Measurements from ENCODE around the gene ZEB2.

GRCh38 chr2:144516411-144516980, 3.4 kb downstream of the ZEB2 start:
- TF ChIP-seq, protein P1, sequence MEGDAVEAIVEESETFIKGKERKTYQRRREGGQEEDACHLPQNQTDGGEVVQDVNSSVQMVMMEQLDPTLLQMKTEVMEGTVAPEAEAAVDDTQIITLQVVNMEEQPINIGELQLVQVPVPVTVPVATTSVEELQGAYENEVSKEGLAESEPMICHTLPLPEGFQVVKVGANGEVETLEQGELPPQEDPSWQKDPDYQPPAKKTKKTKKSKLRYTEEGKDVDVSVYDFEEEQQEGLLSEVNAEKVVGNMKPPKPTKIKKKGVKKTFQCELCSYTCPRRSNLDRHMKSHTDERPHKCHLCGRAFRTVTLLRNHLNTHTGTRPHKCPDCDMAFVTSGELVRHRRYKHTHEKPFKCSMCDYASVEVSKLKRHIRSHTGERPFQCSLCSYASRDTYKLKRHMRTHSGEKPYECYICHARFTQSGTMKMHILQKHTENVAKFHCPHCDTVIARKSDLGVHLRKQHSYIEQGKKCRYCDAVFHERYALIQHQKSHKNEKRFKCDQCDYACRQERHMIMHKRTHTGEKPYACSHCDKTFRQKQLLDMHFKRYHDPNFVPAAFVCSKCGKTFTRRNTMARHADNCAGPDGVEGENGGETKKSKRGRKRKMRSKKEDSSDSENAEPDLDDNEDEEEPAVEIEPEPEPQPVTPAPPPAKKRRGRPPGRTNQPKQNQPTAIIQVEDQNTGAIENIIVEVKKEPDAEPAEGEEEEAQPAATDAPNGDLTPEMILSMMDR (IDR thresholded peaks at IDR 0.05; ENCODE audit: borderline replicate concordance, extremely low read depth, low read length, poor library complexity, severe bottlenecking): no peak
- no peak for TF ChIP-seq EZH2 (IDR thresholded peaks at IDR 0.05; ENCODE audit: borderline replicate concordance, low read depth, low read length, severe bottlenecking)
